IPS-18c (cell line): ENCODE measurements around the gene MCC.

Source experiments
- H3K4me3 ChIP-seq: 2 replicates; pipeline ENCODE4 v1.7.0; 2013; ENCODE audit warnings: low read depth, mild to moderate bottlenecking, low read length, moderate library complexity; ENCODE audit not compliant: insufficient read depth
- H3K9me3 ChIP-seq: one replicate; pipeline ENCODE4 v1.6.1; 2013; ENCODE audit warnings: mild to moderate bottlenecking, low read length, moderate library complexity; ENCODE audit not compliant: control insufficient read depth, insufficient read depth

Gene MCC

GRCh38 chr5:113236536-113237288, 251.5 kb downstream of the MCC start:
- Histone ChIP-seq H3K4me3 (no peak overlapping the region), H3K9me3 (no peaks in the 10 kb centered on the region)

DNA sequence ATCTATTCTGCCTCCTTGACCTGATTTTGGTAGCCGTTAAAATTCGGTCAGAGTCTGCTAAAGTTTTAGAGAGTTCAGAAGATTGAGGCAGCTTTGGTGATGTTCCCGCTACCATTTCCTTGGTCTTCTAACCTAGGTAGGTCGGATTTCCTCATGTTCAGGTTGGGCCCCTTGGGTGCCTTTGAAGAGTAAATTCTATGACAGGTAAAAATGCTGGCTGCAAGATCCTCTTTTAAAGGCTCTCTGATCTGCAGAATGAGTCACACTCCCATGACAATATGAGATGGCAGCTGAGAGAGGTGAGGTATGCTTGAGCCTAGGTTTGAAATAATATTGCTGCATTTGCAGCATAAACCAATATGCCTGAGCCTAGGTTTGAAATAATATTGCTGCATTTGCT, 252.4 kb downstream of the MCC start:
- Histone ChIP-seq H3K9me3 (no peaks in the 10 kb centered on the region), H3K4me3 (no peak overlapping the region)

DNA sequence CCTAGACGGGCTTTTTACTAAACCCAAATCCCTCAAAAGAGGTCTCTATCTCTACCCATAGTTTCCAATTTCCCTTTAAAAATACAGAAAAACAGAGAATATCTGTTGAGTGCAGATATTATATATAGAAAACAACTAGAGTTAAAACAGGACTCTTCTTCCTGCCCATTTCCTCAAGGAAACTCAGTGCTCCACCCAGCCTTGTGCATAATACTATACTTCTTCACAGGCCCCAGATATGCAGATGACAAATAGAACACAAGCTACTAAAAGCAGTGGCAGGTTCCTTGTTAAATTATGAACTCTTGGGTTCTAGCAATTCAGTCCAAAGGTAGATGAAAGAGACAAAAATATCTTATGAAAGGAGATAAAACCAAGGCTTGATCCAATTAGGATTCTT, 253.7 kb downstream of the MCC start:
- Histone ChIP-seq H3K4me3 (no peak overlapping the region), H3K9me3 (no peaks in the 10 kb centered on the region)

GRCh38 chr5:113233606-113234005, 254.6 kb downstream of the MCC start:
- no peak overlapping the region for H3K4me3 ChIP-seq
- no peaks in the 10 kb centered on the region for H3K9me3 ChIP-seq

DNA sequence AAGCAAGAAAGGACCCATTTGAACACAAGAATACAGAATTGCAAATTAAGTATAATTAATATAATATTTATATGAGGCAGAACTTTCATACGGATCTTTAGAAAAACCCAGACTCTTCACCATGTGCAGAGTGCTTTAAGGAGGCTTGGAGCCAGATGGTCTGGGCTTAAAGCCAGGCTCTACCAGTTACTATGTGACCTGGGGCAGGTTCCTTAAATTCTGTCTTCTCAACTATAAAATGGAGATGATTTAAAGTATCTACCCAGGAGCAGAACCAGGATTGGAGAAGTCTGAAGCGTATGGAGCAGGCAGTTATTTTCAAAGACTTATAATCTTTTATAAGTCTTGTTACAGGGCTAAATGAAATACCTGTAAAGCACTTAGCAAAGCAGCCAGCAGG, 255.6 kb downstream of the MCC start:
- Histone ChIP-seq H3K4me3 (no peak overlapping the region), H3K9me3 (no peaks in the 10 kb centered on the region)

- Histone ChIP-seq H3K9me3 (no peaks in the 10 kb centered on the region), H3K4me3 (no peak overlapping the region)
Observed at GRCh38 chr5:113232221-113232620, 256.0 kb downstream of the MCC start.

DNA sequence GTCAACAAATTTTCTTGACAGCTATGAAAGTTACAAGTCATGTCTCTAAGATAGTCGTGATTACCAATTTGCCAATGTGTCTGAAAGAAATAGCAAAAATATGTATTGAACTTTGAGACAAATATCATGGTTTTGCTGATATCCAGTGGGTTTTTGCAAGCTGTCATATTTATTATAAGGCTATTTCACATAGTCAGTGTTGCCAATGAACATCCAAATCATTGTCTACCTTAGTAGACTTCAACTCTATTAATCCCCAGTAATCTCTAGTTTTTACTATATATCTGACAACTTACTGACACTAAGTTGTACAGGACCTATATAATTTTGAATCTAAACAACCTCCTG, 256.6 kb downstream of the MCC start:
- Histone ChIP-seq H3K4me3 (no peak overlapping the region), H3K9me3 (no peaks in the 10 kb centered on the region)

- H3K9me3 ChIP-seq: no peaks in the 10 kb centered on the region
- H3K4me3 ChIP-seq: no peak overlapping the region
Observed at GRCh38 chr5:113230711-113231652, 257.3 kb downstream of the MCC start.

DNA sequence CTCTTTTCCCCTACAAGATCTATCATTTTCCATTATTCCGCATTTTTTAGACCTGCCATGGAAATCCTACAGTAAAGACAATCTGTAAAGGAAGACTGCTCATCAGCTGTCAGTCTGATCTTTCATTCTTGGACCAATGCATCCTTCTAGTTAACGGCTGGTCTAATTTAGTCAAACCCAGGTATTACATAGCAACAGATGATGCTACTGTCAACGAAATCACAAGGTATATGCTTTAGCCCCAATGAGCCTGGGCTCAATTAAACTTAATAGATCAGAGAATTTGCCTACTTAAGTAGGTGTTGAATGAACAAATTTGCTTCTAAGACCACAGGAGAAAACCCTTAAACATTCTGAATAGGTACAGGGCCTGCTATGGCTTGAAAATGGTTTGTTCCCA, 260.5 kb downstream of the MCC start:
- Histone ChIP-seq H3K9me3 (no peaks in the 10 kb centered on the region), H3K4me3 (no peak overlapping the region)

DNA sequence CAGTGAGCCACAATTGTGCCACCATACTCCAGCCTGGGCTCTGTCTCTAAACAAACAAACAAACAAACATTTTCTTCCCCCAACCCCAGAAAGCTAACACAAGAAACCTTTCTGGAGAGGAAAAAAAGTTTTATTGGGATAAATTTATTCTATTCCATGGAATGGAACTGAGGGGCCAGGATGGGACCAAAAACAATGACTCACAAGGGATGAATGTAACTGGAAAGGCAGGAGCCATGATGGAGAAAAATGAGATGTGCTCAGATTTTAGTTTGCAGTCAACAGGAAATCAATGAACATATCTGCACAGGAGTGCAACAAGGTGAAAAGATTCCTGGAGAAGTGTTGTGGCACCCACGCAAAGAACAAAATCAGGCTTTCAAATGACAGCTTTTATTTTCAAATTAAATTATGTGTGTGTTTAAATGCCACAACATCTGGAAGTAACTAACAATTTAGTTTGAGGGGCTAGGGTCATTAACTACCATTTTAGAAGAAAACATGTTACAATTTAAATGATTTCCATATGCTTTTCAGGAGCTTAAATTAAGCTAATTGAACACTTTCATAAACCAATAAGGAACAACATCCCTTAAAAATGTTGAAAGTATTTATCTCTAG, 262.0 kb downstream of the MCC start:
- Histone ChIP-seq H3K9me3 (no peaks in the 10 kb centered on the region), H3K4me3 (no peak overlapping the region)

GRCh38 chr5:113225259-113225658, 263.0 kb downstream of the MCC start:
- Histone ChIP-seq H3K9me3 (no peaks in the 10 kb centered on the region), H3K4me3 (no peak overlapping the region)

- Histone ChIP-seq H3K4me3 (no peak overlapping the region), H3K9me3 (no peaks in the 10 kb centered on the region)
Observed at GRCh38 chr5:113224605-113225065, 263.6 kb downstream of the MCC start.

GRCh38 chr5:113223831-113224604, 264.2 kb downstream of the MCC start:
- Histone ChIP-seq H3K4me3 (no peak overlapping the region), H3K9me3 (no peaks in the 10 kb centered on the region)

DNA sequence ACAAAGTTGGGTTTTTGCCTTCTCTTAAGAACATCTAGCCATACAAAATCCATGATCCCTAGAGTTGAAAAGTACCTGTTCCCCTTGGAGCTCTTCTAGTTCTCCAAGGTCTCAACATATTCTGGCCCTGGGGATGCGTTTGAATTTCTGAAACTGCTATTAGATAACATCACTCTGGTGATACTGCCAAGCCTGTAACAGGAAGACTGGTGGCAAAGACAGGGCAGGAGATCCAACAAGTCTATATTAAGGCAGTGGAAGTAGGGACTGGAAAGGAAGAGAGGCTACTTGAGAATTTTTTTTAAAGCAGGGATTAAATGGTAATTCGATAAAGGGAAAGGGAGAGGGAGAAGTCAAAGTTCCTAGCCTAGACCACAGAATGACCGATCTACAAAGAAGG, 264.9 kb downstream of the MCC start:
- Histone ChIP-seq H3K4me3 (no peak overlapping the region), H3K9me3 (no peaks in the 10 kb centered on the region)

DNA sequence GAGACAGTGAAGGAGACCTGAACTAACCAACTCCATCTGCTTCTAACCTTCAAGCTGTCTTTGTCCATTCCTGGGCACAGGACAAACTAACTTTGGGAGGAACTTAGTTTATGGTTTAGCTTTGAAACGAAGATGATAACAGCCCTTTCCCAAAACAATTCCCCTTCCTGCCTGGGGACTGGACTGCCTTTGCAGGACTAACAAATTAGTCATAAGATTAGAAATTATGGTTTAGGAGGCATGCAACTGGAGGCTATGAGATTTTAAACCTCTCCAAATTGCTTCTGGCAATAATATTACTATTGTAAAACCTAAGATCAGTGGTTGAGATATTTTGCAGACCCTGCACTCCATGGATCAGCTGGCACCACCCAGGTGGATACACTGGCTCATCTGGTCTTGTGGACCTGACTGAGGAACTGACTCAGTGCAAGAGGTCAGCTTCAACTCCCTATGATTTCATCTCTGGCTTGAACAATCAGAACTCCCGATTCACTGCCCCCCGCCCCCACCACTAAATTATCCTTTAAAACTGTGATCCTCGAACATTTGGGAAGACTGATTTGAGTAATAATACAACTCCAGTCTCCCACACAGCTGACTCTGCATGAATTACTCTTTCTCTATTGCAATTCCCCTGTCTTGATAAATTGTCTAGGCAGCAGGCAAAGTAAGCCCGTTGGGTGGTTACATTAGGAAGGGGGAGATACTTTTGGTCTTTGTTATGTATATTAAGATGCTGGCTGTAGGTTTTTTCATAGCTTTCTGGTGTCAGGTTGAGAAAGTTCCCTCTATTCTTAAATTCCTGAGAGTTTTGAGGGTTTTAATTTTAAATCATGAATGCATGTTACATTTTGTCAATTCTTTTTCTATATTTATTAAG, 266.7 kb downstream of the MCC start:
- Histone ChIP-seq H3K9me3 (no peaks in the 10 kb centered on the region), H3K4me3 (no peak overlapping the region)

DNA sequence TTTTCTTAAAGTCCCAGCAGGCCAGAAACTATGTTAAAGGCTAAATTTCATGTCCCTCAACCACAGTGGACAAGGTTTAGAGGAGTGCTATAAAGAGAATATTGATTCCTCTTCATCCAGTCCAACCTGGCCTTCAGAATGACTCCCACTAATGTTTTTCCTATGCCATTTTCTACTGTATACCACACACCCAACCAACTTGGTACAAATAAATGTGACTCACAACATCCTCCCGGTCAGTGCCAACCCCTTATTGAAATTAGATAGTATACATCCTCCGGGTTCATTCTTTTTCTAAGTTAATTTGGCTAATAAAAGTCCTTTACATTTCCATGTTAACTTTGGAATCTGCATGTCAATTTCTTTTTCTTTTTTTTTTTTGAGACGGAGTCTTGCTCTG, 268.6 kb downstream of the MCC start:
- no peak overlapping the region for H3K4me3 ChIP-seq
- no peaks in the 10 kb centered on the region for H3K9me3 ChIP-seq
